HG03575 (cell line): ENCODE measurements around the gene FAM114A1.
"Not testable (repeated sequence)": the region's sequence is repeated elsewhere in the genome, so short reads cannot be mapped to it uniquely, and the experiment has no call there.

Experiments
- ATAC-seq: cut with Tn5 transposase; IDR thresholded peaks from one replicate; pipeline ENCODE4 v1.9.1; 2021; ENCODE audit not compliant: unreplicated experiment, insufficient number of reproducible peaks, low FRiP score; ENCODE audit errors: extremely low read depth

FAM114A1 gene

DNA sequence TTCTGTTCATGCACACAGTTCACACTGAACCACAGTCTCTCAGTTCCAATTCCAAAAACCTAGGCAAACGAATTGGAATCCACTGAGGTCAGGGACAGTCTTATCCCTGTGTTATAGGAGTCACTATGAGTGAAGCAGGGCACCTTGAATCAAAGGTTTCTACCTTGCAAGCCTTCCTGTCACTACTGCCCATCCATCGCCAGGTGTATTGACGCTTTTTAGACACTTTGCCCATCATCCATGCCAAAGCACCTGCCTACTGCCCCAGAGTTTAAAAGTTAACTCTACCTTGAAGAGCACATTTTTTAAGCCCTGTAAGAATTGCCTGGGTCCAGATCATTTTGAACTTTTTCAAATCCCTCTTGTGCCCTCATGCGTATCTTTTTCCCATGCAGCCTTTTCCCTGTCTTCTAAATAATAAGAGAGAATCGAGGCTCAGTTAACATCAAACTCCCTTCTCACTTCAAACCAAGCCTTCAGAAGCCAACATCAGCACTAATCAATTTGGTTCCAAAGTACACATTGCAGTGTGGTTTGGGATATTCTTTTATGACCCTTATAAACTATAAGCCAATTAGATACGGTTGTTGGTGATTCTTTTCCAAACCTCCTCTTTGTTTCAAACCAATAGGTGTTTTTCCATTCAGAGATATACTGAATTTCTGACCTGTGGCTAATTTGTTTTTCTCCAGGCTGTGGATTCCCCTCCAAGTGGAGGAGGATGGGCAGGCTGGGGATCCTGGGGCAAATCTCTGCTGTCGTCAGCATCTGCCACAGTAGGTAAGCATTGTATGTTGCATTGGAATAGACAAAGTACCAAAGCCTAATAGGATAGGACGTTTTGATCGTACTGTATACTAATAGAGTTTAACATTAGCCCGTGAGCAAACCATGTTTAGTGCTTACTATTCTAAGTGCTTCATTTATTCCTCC lies 23.7 kb downstream of the FAM114A1 start:
- ATAC-seq: no peak

DNA sequence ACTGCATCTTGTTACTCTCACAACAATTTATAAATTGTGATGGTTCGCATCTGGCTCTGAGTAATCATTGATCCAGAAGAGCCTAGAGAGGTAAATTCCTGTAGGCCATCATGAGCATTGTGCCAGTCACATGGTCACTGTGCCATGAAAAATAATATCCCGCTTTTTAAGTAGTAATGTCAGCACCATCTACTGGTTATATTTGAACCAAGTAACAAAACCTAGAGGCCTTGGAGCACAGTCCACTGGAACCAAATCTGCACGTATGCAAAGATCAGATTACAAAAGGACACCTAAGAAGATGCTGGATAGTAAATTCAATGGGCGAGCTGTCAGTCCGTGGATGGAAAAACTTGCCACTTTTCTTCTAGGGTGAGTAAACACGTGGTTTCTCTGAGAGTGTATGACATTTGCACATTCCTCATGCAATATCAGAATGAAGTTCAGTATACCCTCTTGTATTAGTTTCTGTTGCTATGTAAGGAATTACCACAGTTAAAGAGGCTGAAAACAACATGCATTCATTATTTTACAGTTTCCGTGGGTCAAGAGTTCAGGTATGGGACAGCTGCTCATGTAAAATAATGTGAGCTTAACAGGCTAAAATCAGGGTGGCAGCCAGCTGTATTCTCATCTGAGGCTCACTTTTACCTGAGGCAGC lies 26.8 kb downstream of the FAM114A1 start:
- no peak for ATAC-seq

GRCh38 chr4:38896940-38897339 lies 29.3 kb downstream of the FAM114A1 start:
- no peak for ATAC-seq

DNA sequence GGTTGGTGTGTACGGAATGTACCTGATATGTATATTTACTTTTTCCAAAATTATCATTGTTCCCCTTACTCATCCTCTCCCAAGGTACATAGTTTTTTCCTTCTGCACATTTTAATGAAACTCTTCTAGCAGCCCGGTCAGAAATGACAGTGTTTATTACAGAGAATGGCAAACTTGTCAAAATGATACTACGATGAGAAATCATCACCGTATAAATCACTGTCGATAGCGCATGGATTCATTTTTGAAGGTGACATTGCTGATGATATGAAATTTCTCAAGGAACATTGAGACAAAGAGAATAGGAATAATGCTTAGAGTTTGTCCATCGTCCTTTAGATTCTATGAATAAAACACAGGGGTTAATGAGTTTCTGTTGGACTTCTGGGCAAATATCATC lies 30.6 kb downstream of the FAM114A1 start:
- ATAC-seq: no peak

DNA sequence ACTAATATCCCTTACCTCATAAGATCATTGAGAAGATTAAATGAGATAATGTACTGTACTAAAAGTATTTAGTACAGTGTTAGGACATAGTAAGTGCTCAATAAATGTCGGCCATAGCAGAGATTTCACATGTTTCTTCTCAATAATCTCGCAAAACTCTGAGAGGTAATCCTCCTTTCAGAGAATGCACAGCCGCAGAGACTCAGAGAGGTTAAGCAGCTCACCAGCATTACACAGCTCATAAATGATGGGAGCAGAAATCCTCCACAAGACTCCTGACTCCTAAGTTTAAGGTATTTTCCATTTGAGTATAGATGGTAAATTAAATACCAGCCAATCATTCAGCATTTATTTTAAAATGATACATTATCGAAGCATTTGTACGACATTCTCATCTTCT lies 34.6 kb downstream of the FAM114A1 start:
- no peak for ATAC-seq

DNA sequence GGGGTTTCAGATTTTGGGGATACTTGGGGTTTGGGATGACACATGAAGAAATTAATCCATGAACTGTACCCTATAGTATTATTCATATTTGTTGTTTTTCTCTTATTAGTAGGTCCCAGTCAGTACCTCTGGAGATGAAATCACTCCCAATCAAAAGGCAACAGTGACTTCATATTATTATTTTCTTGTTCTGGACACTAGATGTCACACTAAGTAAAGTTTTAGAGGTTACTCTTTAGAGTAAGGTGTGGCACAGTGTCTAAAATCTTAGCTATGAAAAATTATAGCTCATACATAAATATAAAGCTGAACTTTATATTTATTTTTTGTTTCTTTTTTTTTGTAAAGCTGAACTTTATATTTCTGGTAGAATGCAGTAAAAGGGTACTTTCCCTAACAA lies 35.1 kb downstream of the FAM114A1 start:
- no peak for ATAC-seq

GRCh38 chr4:38904090-38904666 lies 36.6 kb downstream of the FAM114A1 start:
- ATAC-seq: no peak

GRCh38 chr4:38904682-38905081 lies 37.1 kb downstream of the FAM114A1 start:
- ATAC-seq: no peak

DNA sequence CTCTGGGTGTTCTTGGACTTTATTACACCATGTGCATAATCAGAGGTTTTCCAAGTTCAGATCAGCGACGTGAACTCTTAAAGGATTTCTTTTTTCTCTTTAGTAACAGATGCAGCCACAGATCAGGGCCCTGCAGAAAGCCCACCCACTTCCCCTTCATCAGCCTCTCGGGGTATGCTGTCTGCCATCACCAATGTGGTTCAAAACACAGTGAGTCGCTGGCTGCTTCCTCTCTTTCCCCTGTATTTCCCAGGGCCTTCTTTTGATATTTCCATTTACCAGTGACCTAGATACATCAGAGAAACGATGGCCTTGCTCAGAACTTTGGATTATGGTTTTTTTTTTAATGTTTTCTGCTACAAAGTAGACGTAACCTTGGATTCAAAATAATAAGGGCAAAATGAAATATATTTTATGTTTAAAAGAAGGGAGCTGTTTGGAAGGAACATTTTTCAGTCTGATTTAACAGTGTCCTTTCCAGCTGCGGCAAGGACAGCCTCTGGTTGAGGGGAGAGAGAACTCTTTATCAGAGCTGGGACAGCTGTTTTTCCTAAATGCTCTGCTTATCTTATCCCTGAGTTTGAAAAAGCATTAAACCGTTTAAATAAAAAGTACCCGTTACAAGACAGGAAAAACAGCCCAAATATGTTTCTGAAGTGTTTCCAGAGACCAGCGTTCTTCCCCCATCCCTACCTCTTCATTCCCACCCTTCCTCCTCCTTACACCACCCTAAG lies 38.2 kb downstream of the FAM114A1 start:
- ATAC-seq: no peak

- no peak for ATAC-seq
Measured at GRCh38 chr4:38907696-38908270, 40.2 kb downstream of the FAM114A1 start.

- no peak for ATAC-seq
Measured at GRCh38 chr4:38909015-38909414, 41.4 kb downstream of the FAM114A1 start.

GRCh38 chr4:38911257-38911656 lies 43.7 kb downstream of the FAM114A1 start:
- ATAC-seq: no peak

- ATAC-seq: no peak
Measured at GRCh38 chr4:38914854-38915253, 47.2 kb downstream of the FAM114A1 start.

DNA sequence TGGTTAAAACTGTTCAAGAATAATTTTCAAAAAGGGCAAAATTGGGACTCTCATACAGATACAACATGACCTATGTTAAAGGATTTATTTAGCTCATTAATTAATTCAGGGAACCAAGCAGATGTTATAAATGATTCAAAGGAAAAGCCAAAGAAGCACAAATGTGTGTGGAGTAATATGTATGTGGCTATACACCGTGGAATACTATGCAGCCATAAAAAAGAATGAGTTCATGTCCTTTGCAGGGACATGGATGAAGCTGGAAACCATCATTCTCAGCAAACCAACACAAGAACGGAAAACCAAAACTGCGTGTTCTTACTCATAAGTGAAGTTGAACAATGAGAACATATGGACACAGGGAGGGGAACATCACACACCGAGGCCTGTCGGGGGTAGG lies 48.7 kb downstream of the FAM114A1 start:
- ATAC-seq: not testable (repeated sequence)

- ATAC-seq: no peak
Measured at GRCh38 chr4:38917481-38918025, 49.9 kb downstream of the FAM114A1 start.

- ATAC-seq: no peak
Measured at GRCh38 chr4:38919494-38919893, 51.9 kb downstream of the FAM114A1 start.

DNA sequence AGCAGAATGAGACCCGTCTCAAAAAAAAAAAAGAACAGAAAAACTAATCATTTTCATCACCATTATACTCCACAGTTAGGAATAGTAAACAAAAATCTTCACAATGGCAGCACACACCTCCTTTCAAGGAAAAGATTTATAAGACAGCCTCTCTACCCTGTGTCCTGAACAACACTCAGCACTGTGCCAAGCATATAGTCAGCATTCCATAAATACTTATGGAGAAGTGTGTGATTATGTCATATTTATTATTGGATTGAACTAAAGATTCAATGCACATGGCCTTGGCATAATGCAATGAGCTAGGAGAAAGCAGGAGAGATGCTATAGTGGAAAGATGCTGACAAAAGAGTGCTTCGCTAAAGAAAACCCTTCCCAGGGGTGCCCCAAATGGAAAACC lies 52.6 kb downstream of the FAM114A1 start:
- ATAC-seq: no peak

DNA sequence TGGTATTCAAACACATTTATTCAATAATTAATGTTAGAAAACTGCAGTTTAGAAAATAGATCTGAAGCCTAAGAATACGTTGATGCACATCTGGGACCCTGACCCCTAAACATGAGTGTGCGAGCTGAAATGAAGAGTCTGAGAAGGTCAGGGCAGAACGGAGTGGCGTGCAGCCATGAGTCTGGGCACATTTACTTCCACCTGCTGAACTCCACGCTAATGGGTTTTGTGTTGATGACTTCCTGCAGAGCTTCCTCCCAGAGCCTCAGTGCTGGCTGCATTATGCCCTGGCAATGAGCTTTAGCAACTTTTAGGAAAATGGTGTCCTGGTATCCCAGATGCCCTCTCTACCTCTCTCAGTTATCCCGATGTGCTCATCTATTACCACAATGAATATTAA lies 53.1 kb downstream of the FAM114A1 start:
- no peak for ATAC-seq

DNA sequence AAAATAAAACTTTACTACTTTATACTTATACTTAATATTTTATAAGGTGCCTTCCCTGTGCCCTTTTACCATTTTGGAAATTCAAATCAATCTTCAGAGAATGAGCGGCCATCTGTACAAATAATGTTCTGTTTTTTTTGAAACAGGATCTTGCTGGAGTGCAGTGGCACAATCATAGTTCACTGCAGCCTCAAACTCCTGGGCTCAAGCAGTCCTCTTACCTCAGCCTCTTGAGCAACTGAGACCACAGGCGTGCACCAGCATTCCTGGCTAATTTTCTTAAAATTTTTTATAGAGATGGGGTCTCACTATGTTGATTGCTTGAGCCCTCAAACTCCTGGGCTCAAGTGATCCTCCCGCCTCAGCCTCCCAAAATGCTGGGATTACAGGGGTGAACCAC lies 53.5 kb downstream of the FAM114A1 start:
- no peak for ATAC-seq
